ENCODE data around the gene HTN1. TPM values are rescaled to one million over a fixed set of nuclear protein-coding genes. Genes with fewer than 3 reads are reported as not detected.
"Not testable (repeated sequence)": the region's sequence is repeated elsewhere in the genome, so short reads cannot be mapped to it uniquely, and the experiment has no call there.

Gene HTN1
- total RNA-seq (not detected), polyA plus RNA-seq (not detected)
- long read RNA-seq, donor 1, result 0 reads
- long read RNA-seq, donor 2, result 0 reads
- long read RNA-seq, donor 3, result 0 reads
- long read RNA-seq, donor 4, result 0 reads
- long read RNA-seq, donor 5, result 0 reads
- long read RNA-seq, donor 6, result 0 reads
- long read RNA-seq, donor 7, result 0 reads
- long read RNA-seq, donor 8, result 0 reads
- long read RNA-seq, donor 9, result 0 reads
- long read RNA-seq, donor 10, result 0 reads

GRCh38 chr4:70050138-70050537 is at the start of gene HTN1:
Gene HTN1 (plus strand): TSS chr4:70050438. CDS start chr4:70053077, 2,639 bp downstream.
- H3K4me3 ChIP-seq; intact Hi-C loops (cut with DNase I); DNase-seq; H3K4me1 ChIP-seq (replicated peaks in 1 of 2); H3K9me3 ChIP-seq (replicated peaks in 1 of 3); H3K36me3 ChIP-seq (replicated peaks in 1 of 2); H3K27me3 ChIP-seq; H3K27ac ChIP-seq: not testable (repeated sequence)
- WGBS, 4 donors, result 61 to 80% (median 73%) methylated on average over 4 to 6 of the region's 6 CpGs

- no peak overlapping the region for H3K27ac ChIP-seq
- H3K4me1 ChIP-seq (replicated peaks in 1 of 2), result no peaks in the 10 kb centered on the region
- 61 to 78% (median 65%) methylated on average over 1 of the region's 1 CpG for WGBS, 4 donors
- no peaks in the 10 kb centered on the region for H3K27me3 ChIP-seq
- TF ChIP-seq POLR2A (IDR thresholded peaks at IDR 0.05) (no peak), CTCF (IDR thresholded peaks at IDR 0.05) (no peak)
- no peaks in the 10 kb centered on the region for H3K36me3 ChIP-seq (replicated peaks in 1 of 2)
- no peaks in the 10 kb centered on the region for H3K9me3 ChIP-seq (replicated peaks in 1 of 3)
- intact Hi-C loops (cut with DNase I), result no loop called here
- no peak overlapping the region for H3K4me3 ChIP-seq
- no peak for DNase-seq
Measured at GRCh38 chr4:70000711-70001110, 49.5 kb upstream of the HTN1 start.

- H3K27me3 ChIP-seq, result no peaks in the 10 kb centered on the region
- H3K4me1 ChIP-seq (replicated peaks in 1 of 2), result no peaks in the 10 kb centered on the region
- no peak overlapping the region for H3K27ac ChIP-seq
- H3K36me3 ChIP-seq (replicated peaks in 1 of 2), result no peaks in the 10 kb centered on the region
- intact Hi-C loops (cut with DNase I), result no loop called here
- H3K9me3 ChIP-seq (replicated peaks in 1 of 3), result no peaks in the 10 kb centered on the region
- DNase-seq, result no peak
- H3K4me3 ChIP-seq, result no peak overlapping the region
- no peak for TF ChIP-seq CTCF (IDR thresholded peaks at IDR 0.05)
- no peak for TF ChIP-seq POLR2A (IDR thresholded peaks at IDR 0.05)
Measured at GRCh38 chr4:70002507-70002906, 47.7 kb upstream of the HTN1 start.

- Histone ChIP-seq H3K27ac (no peak overlapping the region), H3K27me3 (no peaks in the 10 kb centered on the region), H3K9me3 (replicated peaks in 1 of 3) (no peaks in the 10 kb centered on the region), H3K4me3 (no peak overlapping the region), H3K4me1 (replicated peaks in 1 of 2) (no peaks in the 10 kb centered on the region), H3K36me3 (replicated peaks in 1 of 2) (no peaks in the 10 kb centered on the region)
- 55 to 63% (median 60%) methylated on average over 3 of the region's 3 CpGs for WGBS, 4 donors
- TF ChIP-seq POLR2A (IDR thresholded peaks at IDR 0.05) (no peak), CTCF (IDR thresholded peaks at IDR 0.05) (no peak)
- DNase-seq, result no peak
- intact Hi-C loops (cut with DNase I), result no loop called here
Measured at GRCh38 chr4:70008771-70009170, 41.5 kb upstream of the HTN1 start.

- DNase-seq; H3K27ac ChIP-seq; H3K9me3 ChIP-seq (replicated peaks in 1 of 3); intact Hi-C loops (cut with DNase I); H3K4me1 ChIP-seq (replicated peaks in 1 of 2); H3K27me3 ChIP-seq; H3K4me3 ChIP-seq; H3K36me3 ChIP-seq (replicated peaks in 1 of 2): not testable (repeated sequence)
- WGBS, 4 donors, result 78 to 90% (median 81%) methylated on average over 2 to 10 of the region's 10 CpGs
Measured at GRCh38 chr4:70019006-70019405, 31.2 kb upstream of the HTN1 start.

All from adrenal gland (tissue), 19 donors.